ENCODE measurements around the gene BRINP1.

BRINP1 gene

DNA sequence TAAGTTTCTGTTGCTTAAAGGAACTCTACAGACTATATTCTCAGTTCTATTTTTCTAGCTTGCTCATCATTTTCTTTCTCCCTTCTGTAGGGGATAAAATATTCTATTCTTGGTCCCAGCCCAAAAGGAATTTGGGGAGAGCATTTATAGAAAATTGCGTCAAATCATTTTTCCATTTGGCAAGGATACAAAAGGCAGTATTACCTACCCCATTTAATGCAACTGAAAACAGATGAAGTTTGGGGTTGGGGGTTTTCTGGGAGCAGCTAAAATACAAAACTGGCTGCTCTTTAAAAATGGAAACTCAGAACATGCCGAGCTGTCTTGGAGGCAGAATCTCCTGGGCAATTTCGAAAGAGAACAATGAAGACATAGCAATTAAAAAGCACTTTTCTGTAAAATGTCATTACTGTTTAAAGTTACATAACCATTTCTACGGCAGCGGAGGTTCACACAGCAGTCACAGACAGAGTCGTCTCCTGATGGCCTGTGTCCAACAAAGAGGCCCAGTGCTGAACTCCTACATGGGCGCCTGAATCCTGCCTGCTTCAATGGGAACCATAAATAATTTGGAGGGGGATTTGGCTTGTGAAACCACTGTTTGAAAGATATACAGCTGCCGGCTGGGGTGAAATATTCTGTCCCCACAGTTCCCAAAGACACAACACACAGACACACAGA, 152.4 kb downstream of the BRINP1 start:
- Histone ChIP-seq H3K9me3 (no peaks in the 10 kb centered on the region), H3K4me1 (no peaks in the 10 kb centered on the region), H4K20me1 (no peaks in the 10 kb centered on the region), H3K9ac (no peak overlapping the region), H3K4me3 (no peak overlapping the region), H3K27me3 (no peaks in the 10 kb centered on the region), H3K27ac (no peak overlapping the region), H3K4me2 (no peak overlapping the region), H3K36me3 (no peaks in the 10 kb centered on the region)
- TF ChIP-seq Cebpa-rat (IDR thresholded peaks at IDR 0.05): no peak

DNA sequence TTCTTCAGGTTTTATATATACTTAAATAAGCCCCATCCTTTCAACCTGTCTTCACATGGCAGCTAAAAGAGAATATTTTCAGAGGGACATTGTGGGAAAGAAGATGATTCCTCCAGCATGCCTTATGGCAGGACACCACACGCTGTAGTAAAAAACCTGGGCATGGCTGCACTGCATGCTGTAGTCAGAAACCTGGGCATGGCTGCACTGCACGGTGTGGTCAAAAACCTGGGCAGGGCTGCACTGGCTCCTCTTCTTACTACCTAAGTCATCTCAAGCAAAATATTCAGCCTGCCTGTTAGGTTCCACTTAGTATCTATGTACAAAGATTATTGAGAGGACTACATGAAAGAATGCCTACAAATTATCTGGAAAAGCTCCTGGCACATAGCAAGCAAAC, 153.6 kb downstream of the BRINP1 start:
- Histone ChIP-seq H3K27me3 (no peaks in the 10 kb centered on the region), H3K9ac (no peak overlapping the region), H4K20me1 (no peaks in the 10 kb centered on the region), H3K27ac (no peak overlapping the region), H3K36me3 (no peaks in the 10 kb centered on the region), H3K4me3 (no peak overlapping the region), H3K4me2 (no peak overlapping the region), H3K4me1 (no peaks in the 10 kb centered on the region), H3K9me3 (no peaks in the 10 kb centered on the region)
- TF ChIP-seq Cebpa-rat (IDR thresholded peaks at IDR 0.05): no peak

DNA sequence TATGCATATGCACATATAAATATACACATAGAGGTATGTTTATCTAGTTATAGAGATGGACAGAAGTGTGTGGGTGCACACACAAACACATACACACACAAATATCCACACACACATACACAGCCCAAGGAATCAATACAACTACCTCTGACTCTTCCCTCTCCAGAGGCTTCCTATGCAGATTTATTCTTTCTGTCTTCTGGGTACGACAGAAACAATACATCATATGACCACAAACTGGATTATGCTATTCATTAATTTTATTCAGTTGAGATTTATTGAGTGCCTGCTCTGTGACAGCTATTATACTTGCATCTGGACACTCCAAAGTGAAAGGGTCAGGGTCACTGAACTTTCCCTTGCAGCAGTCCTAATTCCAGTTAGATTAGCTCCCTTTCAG, 155.8 kb downstream of the BRINP1 start:
- no peak for TF ChIP-seq Cebpa-rat (IDR thresholded peaks at IDR 0.05)
- Histone ChIP-seq H3K27me3 (no peaks in the 10 kb centered on the region), H3K27ac (no peak overlapping the region), H3K36me3 (no peaks in the 10 kb centered on the region), H4K20me1 (no peaks in the 10 kb centered on the region), H3K4me2 (no peak overlapping the region), H3K4me3 (no peak overlapping the region), H3K9ac (no peak overlapping the region), H3K9me3 (no peaks in the 10 kb centered on the region), H3K4me1 (no peaks in the 10 kb centered on the region)

DNA sequence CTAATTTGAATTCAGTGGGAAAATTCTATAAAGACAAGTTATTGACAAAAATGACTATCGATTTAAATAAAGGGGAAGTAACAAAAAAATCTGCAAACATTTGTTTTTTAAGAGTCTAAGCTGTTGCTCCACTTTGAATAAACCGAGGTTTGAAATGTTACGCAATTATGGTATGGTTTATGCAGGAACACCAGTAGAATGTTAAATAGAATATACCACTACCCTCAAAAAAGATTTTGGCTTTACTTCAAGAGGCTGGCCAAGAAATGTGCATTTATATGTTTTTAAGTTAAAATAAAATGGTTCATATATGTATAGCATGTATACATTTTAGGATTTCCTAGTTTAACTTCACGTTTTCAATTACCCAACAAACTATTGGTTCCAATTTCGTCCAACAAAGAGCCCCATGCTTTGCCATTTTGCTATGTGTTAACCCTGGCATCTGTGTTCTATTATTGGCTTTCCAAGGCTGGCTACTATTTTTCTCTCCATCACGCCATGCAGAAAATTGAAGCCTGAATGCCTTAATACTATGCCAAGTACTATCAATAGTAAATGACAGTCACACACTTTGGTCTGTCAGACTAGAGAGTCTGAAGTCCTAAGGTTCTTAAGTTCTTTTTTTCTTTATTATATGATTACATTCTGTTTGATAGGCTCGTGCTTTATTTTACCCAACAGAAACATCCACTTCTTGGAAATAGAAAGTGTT, 171.2 kb downstream of the BRINP1 start:
- Histone ChIP-seq H3K27me3 (no peaks in the 10 kb centered on the region), H3K36me3 (no peaks in the 10 kb centered on the region), H3K9me3 (no peaks in the 10 kb centered on the region), H3K4me1 (no peaks in the 10 kb centered on the region), H3K4me2 (no peak overlapping the region), H3K4me3 (no peak overlapping the region), H3K27ac (no peak overlapping the region), H4K20me1 (no peaks in the 10 kb centered on the region), H3K9ac (no peak overlapping the region)
- no peak; the same call in 1 of the 2 replicates for TF ChIP-seq Cebpa-rat (IDR thresholded peaks at IDR 0.05)

DNA sequence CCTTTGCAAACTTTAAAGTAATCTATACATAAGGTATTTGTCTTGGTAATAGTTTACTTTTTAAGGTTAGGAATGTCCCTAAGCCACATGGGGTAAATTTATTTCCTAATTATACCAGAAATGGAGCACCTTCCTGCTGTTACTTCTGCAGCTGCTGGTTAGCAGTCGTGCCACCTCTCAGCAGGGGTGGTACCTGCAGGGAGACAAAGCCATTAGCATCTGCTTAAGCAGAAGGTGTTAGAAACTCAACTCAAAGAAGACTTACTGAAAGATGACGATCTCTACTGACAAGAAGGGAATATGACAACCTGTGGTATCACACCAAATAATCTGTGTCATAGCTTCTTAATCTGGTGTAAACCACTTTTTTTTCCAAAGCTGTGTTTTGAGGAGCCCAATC, 173.7 kb downstream of the BRINP1 start:
- no peaks in the 10 kb centered on the region for H3K27me3 ChIP-seq
- H3K4me2 ChIP-seq: no peak overlapping the region
- H3K36me3 ChIP-seq: no peaks in the 10 kb centered on the region
- H4K20me1 ChIP-seq: no peaks in the 10 kb centered on the region
- no peaks in the 10 kb centered on the region for H3K9me3 ChIP-seq
- no peak overlapping the region for H3K9ac ChIP-seq
- no peak for TF ChIP-seq Cebpa-rat (IDR thresholded peaks at IDR 0.05)
- no peaks in the 10 kb centered on the region for H3K4me1 ChIP-seq
- H3K4me3 ChIP-seq: no peak overlapping the region
- no peak overlapping the region for H3K27ac ChIP-seq

DNA sequence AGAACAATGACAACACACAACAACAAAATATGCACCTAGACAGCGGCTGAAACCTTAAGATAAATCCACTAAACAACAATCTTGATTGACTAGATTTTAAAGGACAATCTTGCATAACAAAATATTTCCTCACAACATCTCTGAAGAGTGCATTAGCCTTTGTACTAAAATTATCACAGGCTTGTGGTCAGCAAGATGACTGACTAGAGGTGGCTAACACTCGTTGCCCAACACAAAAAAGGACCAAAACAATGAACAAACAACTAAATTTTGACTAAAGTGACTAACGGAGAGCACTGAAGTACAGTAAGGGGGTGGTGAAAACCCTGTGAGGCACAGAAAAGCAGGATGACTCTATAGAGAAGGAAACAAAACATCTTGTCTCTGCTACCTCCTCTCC, 183.9 kb downstream of the BRINP1 start:
- no peak for TF ChIP-seq Cebpa-rat (IDR thresholded peaks at IDR 0.05)
- Histone ChIP-seq H3K36me3 (no peaks in the 10 kb centered on the region), H3K27ac (no peak overlapping the region)

DNA sequence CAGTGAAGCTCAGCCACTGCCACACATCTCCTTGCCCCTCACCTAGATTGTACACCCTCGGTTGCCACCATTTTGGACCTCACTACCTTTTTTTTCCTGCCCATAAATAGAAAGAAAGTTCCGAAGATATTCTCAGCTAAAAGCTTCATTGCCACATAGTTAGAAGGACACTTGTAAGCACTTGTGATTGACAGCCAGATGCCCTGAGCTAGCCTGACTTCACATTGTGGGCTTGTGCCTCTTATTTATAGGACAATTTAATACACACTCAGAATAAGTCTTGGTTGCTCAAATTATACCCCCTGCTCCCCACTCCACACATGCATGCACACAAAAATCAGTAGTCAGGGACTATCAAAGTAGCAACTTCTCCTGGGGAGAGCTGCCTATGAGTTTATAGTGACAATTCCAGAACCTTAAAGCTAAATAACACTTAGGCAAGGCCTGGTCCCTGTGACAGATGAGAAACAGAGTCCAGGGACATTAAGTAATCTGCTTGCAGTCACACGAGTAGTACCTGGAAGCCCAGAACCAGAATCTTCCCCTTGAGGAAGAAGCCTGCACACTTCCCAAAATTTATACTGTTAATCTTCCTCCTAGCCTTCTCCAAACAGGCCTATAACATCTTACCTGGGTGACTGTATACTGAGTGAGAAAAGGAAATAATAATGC, 184.8 kb downstream of the BRINP1 start:
- Histone ChIP-seq H3K27ac (no peak overlapping the region; the same call in 1 of the 2 replicates), H3K9me3 (peaks cover 11% of the 10 kb centered on the region; the same call in 1 of the 2 replicates)

More for the DNA sequence above, 183.9 kb downstream of the BRINP1 start:
- Histone ChIP-seq H4K20me1 (no peaks in the 10 kb centered on the region), H3K9ac (no peak overlapping the region), H3K4me2 (peak overlapping the region; percentile 80), H3K27me3 (no peaks in the 10 kb centered on the region), H3K4me1 (peaks cover 33% of the 10 kb centered on the region), H3K4me3 (no peak overlapping the region), H3K9me3 (peaks cover 11% of the 10 kb centered on the region; the same call in 1 of the 2 replicates)

DNA sequence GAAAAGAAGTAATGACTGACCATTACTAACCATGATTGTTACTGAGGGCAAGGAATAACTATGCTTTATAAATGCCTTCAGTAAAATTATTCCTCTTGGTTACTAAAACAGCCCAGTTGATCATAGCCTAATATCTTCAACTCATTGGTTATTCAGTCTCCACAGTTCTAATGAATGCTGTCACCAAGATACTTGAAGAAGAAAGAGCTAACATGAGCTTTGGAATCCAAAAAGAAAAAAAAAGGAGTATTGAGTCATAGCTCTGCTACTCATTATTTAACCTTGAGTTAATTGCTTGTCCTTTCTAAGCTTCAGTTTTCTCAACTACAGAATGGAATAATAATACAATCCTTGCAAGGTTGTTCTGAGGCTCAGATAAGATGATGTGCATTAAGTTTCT, 187.7 kb downstream of the BRINP1 start:
- peaks cover 8% of the 10 kb centered on the region; the same call in 1 of the 2 replicates for H3K27me3 ChIP-seq
- H3K9ac ChIP-seq: no peak overlapping the region
- H3K4me2 ChIP-seq: no peak overlapping the region
- H4K20me1 ChIP-seq: no peaks in the 10 kb centered on the region
- no peak overlapping the region for H3K4me3 ChIP-seq
- no peak for TF ChIP-seq Cebpa-rat (IDR thresholded peaks at IDR 0.05)
- H3K9me3 ChIP-seq: 0 out of 2 replicates have a peak, but pooled peaks cover 4% of the 10 kb centered on the region
- no peak overlapping the region for H3K27ac ChIP-seq
- H3K4me1 ChIP-seq: peaks cover 34% of the 10 kb centered on the region
- no peaks in the 10 kb centered on the region for H3K36me3 ChIP-seq

More for the DNA sequence above, 184.8 kb downstream of the BRINP1 start:
- Histone ChIP-seq H3K4me1 (peaks cover 33% of the 10 kb centered on the region), H4K20me1 (no peaks in the 10 kb centered on the region), H3K9ac (no peak overlapping the region), H3K4me3 (0 out of 2 replicates have a peak overlapping the region, but pooled peaks have one; percentile 22), H3K27me3 (no peaks in the 10 kb centered on the region), H3K4me2 (peak overlapping the region; percentile 80), H3K36me3 (no peaks in the 10 kb centered on the region)
- no peak for TF ChIP-seq Cebpa-rat (IDR thresholded peaks at IDR 0.05)

DNA sequence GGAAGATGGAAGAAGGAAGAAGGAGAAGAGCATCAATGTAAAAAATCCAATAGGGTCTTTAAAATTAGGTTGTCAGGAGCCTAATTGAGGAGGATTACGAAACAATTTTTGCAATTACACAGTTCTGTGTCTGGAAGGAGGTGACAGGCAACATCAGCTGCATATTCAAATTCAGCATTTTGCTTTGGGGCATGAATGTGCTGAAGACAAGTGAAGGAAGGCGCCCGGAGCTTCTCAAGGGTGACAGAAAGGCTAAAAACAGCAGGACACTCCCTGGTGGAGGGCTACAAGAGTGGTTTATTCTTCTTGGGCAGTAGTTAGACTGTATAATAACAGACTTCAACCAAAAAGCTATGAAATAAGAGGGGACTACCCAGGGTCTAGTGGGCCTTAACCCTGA, 188.3 kb downstream of the BRINP1 start:
- Histone ChIP-seq H3K4me3 (no peak overlapping the region), H3K27me3 (peaks cover 8% of the 10 kb centered on the region; the same call in 1 of the 2 replicates), H4K20me1 (no peaks in the 10 kb centered on the region), H3K27ac (no peak overlapping the region), H3K36me3 (no peaks in the 10 kb centered on the region), H3K9ac (no peak overlapping the region), H3K4me1 (peaks cover 39% of the 10 kb centered on the region), H3K9me3 (no peaks in the 10 kb centered on the region), H3K4me2 (no peak overlapping the region)
- TF ChIP-seq Cebpa-rat (IDR thresholded peaks at IDR 0.05): no peak

DNA sequence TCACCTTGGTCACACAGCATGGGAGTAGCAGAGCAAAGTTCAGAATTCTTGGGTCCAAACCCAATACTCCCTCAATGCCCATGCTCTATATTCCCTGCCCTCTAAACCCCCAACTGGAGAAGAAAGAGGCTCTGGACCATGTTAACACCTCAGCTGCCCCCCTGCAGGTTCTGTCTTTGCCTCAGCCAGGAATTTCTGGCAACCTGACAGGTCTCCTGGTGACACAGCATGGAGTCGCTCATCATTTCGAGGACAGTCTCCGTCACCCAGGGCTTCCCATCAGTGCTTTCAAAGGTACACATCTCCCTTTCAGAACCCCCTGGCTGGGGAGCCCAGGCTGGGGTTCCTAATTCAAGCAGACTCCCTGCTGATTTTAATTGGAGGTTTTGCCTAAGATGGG, 189.5 kb downstream of the BRINP1 start:
- TF ChIP-seq Cebpa-rat (IDR thresholded peaks at IDR 0.05): no peak
- Histone ChIP-seq H3K36me3 (no peaks in the 10 kb centered on the region), H3K27ac (no peak overlapping the region), H3K27me3 (peaks cover 8% of the 10 kb centered on the region; the same call in 1 of the 2 replicates), H3K9ac (no peak overlapping the region), H3K9me3 (no peaks in the 10 kb centered on the region), H3K4me2 (no peak overlapping the region), H3K4me1 (peaks cover 29% of the 10 kb centered on the region), H4K20me1 (no peaks in the 10 kb centered on the region), H3K4me3 (no peak overlapping the region)
